Thoracic aorta (tissue), 2 donors: ENCODE results near the gene PIK3IP1. TPM values are rescaled to one million over a fixed set of nuclear protein-coding genes. Genes with fewer than 3 reads are reported as not detected.

ENCODE experiments used
- ATAC-seq: fragments of 150-250 bp; one replicate; pipeline ENCODE4 v1.8.0; 2017; ENCODE audit warnings: low read depth; ENCODE audit not compliant: insufficient number of reproducible peaks, low FRiP score
- DNase-seq: peaks from one replicate; pipeline ENCODE4 v3.0.0-alpha.2; 2020; ENCODE audit warnings: low spot score
- H3K27ac ChIP-seq, 2 donors: fragments of 200-600 bp; sonication (generic); 1 replicate in 1 of 2; 2 replicates in 1 of 2; pipeline ENCODE4 v1.5.1; 2016; ENCODE audit warnings: mild to moderate bottlenecking in 2 of 2, moderate library complexity in 2 of 2
- H3K27me3 ChIP-seq: fragments of 200-600 bp; sonication (generic); replicated peaks from 2 replicates; pipeline ENCODE4 v1.6.0; 2016; ENCODE audit warnings: mild to moderate bottlenecking; ENCODE audit not compliant: insufficient read depth
- H3K36me3 ChIP-seq: fragments of 200-600 bp; sonication (generic); one replicate; pipeline ENCODE4 v1.5.1; 2016
- H3K4me1 ChIP-seq, 2 donors: fragments of 200-600 bp; sonication (generic); 1 replicate in 1 of 2; 2 replicates in 1 of 2; pipeline versions ENCODE4 v1.5.1 to v1.6.0; 2016; ENCODE audit warnings: low read depth in 2 of 2, mild to moderate bottlenecking in 1 of 2; ENCODE audit not compliant: control insufficient read depth in 1 of 2
- H3K4me3 ChIP-seq: fragments of 200-600 bp; sonication (generic); 2 replicates; pipeline ENCODE4 v1.5.1; 2016; ENCODE audit warnings: mild to moderate bottlenecking
- H3K9me3 ChIP-seq: fragments of 200-600 bp; sonication (generic); 2 replicates; pipeline ENCODE4 v1.5.1; 2016
- total RNA-seq, 2 donors: library from RNA; depleted of rRNA; stranded (reverse); fragments of >200 nt; gene quantifications; one replicate each; pipeline versions ENCODE4 v1.1.0 to v1.2.3, GENCODE V29; 2016
- TF ChIP-seq, protein P1 (sequence below): fragments of 200-600 bp; sonication (generic); IDR thresholded peaks from one replicate; pipeline ENCODE4 v1.5.1; 2019; ENCODE audit warnings: antibody characterized with exemption

The PIK3IP1 gene
- total RNA-seq, 2 donors from 2014 or later: 56.3 to 57.9 TPM

DNA sequence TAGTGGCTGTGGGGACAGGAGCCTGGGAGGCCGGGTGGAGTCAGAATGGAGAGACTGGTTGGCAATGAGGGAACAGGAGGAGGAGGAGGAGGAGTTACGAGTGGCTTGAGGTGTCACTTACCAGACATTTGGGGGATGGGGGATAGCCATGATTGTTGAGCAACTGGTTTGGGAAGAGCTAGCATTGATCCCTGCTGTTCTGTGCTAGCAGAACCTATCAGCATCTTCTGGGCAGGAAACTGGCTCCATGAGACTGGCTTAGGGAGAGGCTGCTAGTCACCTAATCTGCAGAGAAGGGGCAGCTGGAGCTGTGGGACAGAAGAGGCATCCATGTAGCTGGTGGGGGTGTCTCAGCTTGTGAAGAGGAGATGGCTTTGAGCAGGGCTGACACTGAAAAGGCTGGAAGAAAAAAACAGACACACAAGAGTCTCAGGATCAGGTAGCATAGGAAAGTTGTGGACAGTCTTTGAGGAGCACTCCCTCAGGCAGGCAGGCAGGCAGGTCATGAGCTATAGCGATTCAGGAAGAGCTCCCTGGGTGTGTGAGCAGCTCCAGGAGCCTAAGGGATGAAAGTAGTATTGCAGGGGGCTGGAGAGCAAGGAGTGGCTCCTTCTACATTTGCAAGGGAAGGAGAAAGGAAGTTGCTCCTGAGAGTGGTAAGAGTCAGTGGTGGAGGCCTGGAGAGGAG is 22.3 kb downstream of the PIK3IP1 start:
- Histone ChIP-seq H3K4me1 (no peaks in the 10 kb centered on the region), H3K9me3 (no peaks in the 10 kb centered on the region), H3K27me3 (no peaks in the 10 kb centered on the region), H3K36me3 (peaks cover 38% of the 10 kb centered on the region), H3K27ac (no peak overlapping the region), H3K4me3 (no peak overlapping the region)
- DNase-seq: no peak
- TF ChIP-seq, protein P1, sequence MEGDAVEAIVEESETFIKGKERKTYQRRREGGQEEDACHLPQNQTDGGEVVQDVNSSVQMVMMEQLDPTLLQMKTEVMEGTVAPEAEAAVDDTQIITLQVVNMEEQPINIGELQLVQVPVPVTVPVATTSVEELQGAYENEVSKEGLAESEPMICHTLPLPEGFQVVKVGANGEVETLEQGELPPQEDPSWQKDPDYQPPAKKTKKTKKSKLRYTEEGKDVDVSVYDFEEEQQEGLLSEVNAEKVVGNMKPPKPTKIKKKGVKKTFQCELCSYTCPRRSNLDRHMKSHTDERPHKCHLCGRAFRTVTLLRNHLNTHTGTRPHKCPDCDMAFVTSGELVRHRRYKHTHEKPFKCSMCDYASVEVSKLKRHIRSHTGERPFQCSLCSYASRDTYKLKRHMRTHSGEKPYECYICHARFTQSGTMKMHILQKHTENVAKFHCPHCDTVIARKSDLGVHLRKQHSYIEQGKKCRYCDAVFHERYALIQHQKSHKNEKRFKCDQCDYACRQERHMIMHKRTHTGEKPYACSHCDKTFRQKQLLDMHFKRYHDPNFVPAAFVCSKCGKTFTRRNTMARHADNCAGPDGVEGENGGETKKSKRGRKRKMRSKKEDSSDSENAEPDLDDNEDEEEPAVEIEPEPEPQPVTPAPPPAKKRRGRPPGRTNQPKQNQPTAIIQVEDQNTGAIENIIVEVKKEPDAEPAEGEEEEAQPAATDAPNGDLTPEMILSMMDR: no peak
- ATAC-seq: no peak

DNA sequence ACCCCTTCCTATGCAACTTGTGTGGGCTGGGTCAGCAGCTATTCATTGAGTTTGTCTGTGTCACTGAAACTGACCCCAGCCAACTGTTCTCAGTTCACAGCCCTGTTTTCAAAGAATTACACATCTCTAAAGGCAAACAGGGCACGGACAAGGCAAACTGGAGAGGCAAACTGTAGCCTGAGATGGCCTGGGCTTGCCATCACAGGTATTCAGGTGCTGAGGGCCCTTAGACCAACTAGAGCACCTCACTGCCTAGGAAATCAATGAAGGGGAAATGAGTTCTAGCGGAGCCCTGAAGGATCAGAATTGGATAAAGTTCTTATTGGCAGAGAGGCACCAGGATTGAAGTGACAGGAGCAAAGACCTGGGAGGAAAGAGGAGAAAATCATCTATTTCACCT is 24.0 kb downstream of the PIK3IP1 start:
- H3K4me1 ChIP-seq: no peaks in the 10 kb centered on the region
- H3K9me3 ChIP-seq: no peaks in the 10 kb centered on the region
- no peaks in the 10 kb centered on the region for H3K27me3 ChIP-seq
- H3K4me3 ChIP-seq: no peak overlapping the region
- H3K27ac ChIP-seq: no peak overlapping the region
- no peak for ATAC-seq
- no peak for DNase-seq
- TF ChIP-seq, protein P1: no peak
- H3K36me3 ChIP-seq: peaks cover 37% of the 10 kb centered on the region

DNA sequence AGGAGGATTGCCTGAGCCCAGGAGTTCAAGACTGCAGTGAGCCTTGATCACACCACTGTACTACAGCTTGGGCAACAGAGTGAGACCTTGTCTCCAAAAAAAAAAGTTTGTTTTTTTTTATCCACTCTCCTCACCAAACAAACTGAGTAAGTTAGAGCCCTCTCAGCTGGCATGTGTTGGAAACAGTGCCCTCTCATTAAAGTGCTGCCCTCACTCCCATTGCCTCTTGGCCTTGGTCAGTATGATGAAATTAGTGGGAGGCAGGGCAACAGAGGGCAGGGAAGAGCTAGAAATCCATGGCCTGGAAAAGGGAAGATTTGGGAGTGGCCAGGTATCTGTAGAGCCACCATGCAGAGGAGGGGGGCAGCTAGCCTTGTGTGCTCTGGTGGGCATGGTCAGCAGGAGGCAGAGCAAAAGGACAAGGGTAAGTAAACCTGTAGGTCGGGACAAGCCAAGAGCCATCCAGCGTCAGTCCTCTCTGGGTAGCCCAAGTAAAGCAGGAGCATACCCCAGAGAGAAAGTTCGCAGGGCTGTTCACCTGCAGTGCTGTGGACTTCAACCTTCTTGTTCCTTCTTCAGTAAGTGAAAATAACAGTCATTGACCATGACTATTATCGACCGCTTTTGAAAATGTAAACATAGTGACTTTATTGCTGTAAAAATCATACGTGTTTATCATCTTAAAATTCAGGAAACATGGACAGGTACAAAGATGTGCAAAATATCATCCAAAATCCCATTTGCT is 28.2 kb downstream of the PIK3IP1 start:
- H3K4me1 ChIP-seq: no peaks in the 10 kb centered on the region
- H3K4me3 ChIP-seq: no peak overlapping the region
- peaks cover 48% of the 10 kb centered on the region for H3K36me3 ChIP-seq
- H3K9me3 ChIP-seq: no peaks in the 10 kb centered on the region
- DNase-seq (no peak), ATAC-seq (no peak)
- H3K27ac ChIP-seq: no peak overlapping the region
- H3K27me3 ChIP-seq: no peaks in the 10 kb centered on the region
- TF ChIP-seq, protein P1: no peak

DNA sequence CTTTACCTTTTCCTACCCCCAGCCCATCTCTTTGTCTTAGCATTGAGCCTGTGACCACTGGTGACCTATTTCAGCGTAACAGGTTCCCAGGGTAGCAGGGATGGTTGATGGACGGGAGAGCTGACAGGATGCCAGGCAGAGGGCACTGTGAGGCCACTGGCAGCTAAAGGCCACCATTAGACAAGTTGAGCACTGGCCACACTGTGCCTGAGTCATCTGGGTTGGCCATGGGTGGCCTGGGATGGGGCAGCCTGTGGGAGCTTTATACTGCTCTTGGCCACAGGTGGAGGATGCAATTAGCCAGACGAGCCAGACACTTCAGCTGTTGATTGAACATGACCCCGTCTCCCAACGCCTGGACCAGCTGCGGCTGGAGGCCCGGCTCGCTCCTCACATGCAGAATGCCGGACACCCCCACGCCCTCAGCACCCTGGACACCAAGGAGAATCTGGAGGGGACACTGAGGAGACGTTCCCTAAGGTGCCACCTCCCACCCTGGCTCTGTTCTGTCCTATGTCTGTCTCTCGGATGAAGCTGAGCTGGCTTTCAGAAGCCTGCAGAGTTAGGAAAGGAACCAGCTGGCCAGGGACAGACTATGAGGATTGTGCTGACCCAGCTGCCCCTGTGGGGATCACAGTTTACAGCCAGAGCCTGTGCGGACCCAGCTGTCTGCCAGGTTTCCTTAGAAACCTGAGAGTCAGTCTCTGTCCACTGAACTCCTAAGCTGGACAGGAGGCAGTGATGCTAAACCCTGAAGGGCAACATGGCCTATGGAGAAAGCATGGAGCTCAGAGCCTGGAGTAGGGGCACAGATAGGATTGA is 29.8 kb downstream of the PIK3IP1 start:
- DNase-seq (no peak), ATAC-seq (no peak)
- Histone ChIP-seq H3K36me3 (peaks cover 45% of the 10 kb centered on the region), H3K27me3 (no peaks in the 10 kb centered on the region), H3K4me3 (no peak overlapping the region), H3K27ac (no peak overlapping the region), H3K9me3 (no peaks in the 10 kb centered on the region), H3K4me1 (no peaks in the 10 kb centered on the region)
- TF ChIP-seq, protein P1: no peak

GRCh38 chr22:31260474-31260856 is 31.8 kb downstream of the PIK3IP1 start:
- ATAC-seq: no peak
- Histone ChIP-seq H3K4me3 (no peak overlapping the region), H3K27me3 (no peaks in the 10 kb centered on the region), H3K9me3 (no peaks in the 10 kb centered on the region), H3K36me3 (peaks cover 35% of the 10 kb centered on the region), H3K4me1 (no peaks in the 10 kb centered on the region), H3K27ac (no peak overlapping the region)
- DNase-seq: no peak
- TF ChIP-seq, protein P1: no peak
